ENCODE data around the gene TENM4. TPM values are rescaled to one million over a fixed set of nuclear protein-coding genes. Genes with fewer than 3 reads are reported as not detected.

The TENM4 gene
- total RNA-seq, 1 experiment from 2014 or later, result 0.39 TPM

DNA sequence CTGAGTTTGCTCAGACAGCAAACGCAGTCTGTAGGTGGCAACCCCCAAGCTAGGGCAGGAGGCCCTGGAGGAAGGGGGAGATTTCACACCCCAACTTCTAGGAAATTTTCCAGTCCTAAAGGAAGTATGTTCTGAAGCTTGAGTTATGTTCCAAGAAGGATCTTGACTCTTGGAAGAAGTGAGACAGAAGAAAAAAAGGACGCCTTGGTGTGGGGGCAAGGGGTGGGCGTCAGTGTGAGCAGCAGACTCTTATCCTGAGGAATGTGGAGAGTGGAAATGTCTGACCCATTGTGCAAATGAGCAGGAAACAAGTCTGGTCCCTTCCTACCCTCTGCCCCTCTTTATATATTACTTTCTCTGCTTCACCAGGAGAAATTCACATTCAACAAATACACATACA, 497.7 kb downstream of the TENM4 start:
- Histone ChIP-seq H3K4me3 (ENCODE audit: low read depth in 2 of 2, low read length in 2 of 2) (no peak overlapping the region), H3K9me3 (ENCODE audit: control insufficient read depth, insufficient read depth, low read depth, low read length) (no peaks in the 10 kb centered on the region), H3K27me3 (ENCODE audit: control insufficient read depth, insufficient read depth, low read length) (peaks cover 15% of the 10 kb centered on the region), H3K4me1 (ENCODE audit: control insufficient read depth, insufficient read depth, low read length) (no peaks in the 10 kb centered on the region), H3K27ac (ENCODE audit: low read length) (no peak overlapping the region), H3K36me3 (ENCODE audit: control insufficient read depth, insufficient read depth, low read length) (no peaks in the 10 kb centered on the region)
- ATAC-seq, result no peak
- BruUV-seq (replicated peaks), result no TSS peak
- in situ Hi-C loops (cut with HindIII; ENCODE audit: low pct_unique_long_range_greater_than_20kb, low sequenced_read_pairs), result no loop called here
- CTCF ChIA-PET, result no interaction called here
- intact Hi-C loops (cut with micrococcal nuclease; ENCODE audit: unreplicated experiment), result no loop called here
- TF ChIP-seq SIN3A (IDR thresholded peaks at IDR 0.05; ENCODE audit: borderline replicate concordance, insufficient read depth, low read depth, low read length) (no peak), TCF7L2 (IDR thresholded peaks at IDR 0.05; ENCODE audit: low read depth, low read length) (no peak), POLR2AphosphoS5 (IDR thresholded peaks at IDR 0.05; ENCODE audit: low read depth, low read length) (no peak)
- TF ChIP-seq, protein P1, sequence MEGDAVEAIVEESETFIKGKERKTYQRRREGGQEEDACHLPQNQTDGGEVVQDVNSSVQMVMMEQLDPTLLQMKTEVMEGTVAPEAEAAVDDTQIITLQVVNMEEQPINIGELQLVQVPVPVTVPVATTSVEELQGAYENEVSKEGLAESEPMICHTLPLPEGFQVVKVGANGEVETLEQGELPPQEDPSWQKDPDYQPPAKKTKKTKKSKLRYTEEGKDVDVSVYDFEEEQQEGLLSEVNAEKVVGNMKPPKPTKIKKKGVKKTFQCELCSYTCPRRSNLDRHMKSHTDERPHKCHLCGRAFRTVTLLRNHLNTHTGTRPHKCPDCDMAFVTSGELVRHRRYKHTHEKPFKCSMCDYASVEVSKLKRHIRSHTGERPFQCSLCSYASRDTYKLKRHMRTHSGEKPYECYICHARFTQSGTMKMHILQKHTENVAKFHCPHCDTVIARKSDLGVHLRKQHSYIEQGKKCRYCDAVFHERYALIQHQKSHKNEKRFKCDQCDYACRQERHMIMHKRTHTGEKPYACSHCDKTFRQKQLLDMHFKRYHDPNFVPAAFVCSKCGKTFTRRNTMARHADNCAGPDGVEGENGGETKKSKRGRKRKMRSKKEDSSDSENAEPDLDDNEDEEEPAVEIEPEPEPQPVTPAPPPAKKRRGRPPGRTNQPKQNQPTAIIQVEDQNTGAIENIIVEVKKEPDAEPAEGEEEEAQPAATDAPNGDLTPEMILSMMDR (IDR thresholded peaks at IDR 0.05), result no peak
- TF ChIP-seq, protein P2, sequence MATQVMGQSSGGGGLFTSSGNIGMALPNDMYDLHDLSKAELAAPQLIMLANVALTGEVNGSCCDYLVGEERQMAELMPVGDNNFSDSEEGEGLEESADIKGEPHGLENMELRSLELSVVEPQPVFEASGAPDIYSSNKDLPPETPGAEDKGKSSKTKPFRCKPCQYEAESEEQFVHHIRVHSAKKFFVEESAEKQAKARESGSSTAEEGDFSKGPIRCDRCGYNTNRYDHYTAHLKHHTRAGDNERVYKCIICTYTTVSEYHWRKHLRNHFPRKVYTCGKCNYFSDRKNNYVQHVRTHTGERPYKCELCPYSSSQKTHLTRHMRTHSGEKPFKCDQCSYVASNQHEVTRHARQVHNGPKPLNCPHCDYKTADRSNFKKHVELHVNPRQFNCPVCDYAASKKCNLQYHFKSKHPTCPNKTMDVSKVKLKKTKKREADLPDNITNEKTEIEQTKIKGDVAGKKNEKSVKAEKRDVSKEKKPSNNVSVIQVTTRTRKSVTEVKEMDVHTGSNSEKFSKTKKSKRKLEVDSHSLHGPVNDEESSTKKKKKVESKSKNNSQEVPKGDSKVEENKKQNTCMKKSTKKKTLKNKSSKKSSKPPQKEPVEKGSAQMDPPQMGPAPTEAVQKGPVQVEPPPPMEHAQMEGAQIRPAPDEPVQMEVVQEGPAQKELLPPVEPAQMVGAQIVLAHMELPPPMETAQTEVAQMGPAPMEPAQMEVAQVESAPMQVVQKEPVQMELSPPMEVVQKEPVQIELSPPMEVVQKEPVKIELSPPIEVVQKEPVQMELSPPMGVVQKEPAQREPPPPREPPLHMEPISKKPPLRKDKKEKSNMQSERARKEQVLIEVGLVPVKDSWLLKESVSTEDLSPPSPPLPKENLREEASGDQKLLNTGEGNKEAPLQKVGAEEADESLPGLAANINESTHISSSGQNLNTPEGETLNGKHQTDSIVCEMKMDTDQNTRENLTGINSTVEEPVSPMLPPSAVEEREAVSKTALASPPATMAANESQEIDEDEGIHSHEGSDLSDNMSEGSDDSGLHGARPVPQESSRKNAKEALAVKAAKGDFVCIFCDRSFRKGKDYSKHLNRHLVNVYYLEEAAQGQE (IDR thresholded peaks at IDR 0.05; ENCODE audit: insufficient read depth in 1 of 2, low read depth in 2 of 2, low read length in 1 of 2), result no peak
- POLR2A ChIA-PET, result no interaction called here
- DNase-seq (ENCODE audit: low read depth, low spot score), result no peak

DNA sequence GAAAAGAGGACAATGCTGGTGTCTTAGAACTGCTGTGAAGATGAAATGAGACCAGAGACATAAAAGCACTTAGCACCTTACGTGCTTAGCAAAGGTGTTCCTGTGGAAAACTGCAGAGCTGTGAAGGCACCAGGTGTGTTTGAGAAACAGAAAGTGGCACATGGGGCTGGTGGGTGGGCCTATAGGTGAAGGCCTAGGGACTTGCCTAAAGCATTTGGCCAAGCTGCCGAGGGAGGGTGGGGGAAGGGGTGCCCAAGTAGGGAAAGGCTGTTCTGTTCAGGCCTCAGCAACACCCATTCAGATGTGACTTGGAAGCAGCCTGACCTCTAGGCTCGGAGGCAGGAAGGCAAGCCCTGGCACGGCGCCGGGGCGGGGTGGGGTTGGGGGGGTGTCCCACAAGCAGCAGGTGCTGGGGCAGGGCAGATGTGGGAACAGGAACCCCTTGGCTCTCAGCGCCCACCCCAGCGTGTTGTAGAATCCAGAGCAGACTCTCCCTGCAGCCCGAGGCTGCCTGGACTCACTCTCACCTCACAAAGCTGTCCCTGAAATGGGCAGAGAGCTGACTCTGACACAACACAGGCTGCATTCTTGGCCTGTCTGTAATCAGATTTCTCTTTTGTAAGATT, 499.5 kb downstream of the TENM4 start:
- H3K4me1 ChIP-seq (ENCODE audit: control insufficient read depth, insufficient read depth, low read length), result no peaks in the 10 kb centered on the region
- no peaks in the 10 kb centered on the region for H3K9me3 ChIP-seq (ENCODE audit: control insufficient read depth, insufficient read depth, low read depth, low read length)
- TF ChIP-seq, protein P2 (IDR thresholded peaks at IDR 0.05; ENCODE audit: insufficient read depth in 1 of 2, low read depth in 2 of 2, low read length in 1 of 2), result no peak
- TF ChIP-seq TCF7L2 (IDR thresholded peaks at IDR 0.05; ENCODE audit: low read depth, low read length), result no peak
- TF ChIP-seq SIN3A (IDR thresholded peaks at IDR 0.05; ENCODE audit: borderline replicate concordance, insufficient read depth, low read depth, low read length), result no peak
- TF ChIP-seq, protein P1 (IDR thresholded peaks at IDR 0.05), result no peak
- TF ChIP-seq POLR2AphosphoS5 (IDR thresholded peaks at IDR 0.05; ENCODE audit: low read depth, low read length), result no peak
- intact Hi-C loops (cut with micrococcal nuclease; ENCODE audit: unreplicated experiment) (no loop called here), in situ Hi-C loops (cut with HindIII; ENCODE audit: low pct_unique_long_range_greater_than_20kb, low sequenced_read_pairs) (no loop called here)
- H3K27me3 ChIP-seq (ENCODE audit: control insufficient read depth, insufficient read depth, low read length), result peaks cover 10% of the 10 kb centered on the region
- no TSS peak for BruUV-seq (replicated peaks)
- ChIA-PET POLR2A (no interaction called here), CTCF (interaction anchor here (0.5 kb wide), 1 partner anchor 28 kb away, joined by 3 read pairs; no protein-coding TSS in a partner anchor)
- H3K4me3 ChIP-seq (ENCODE audit: low read depth in 2 of 2, low read length in 2 of 2), result no peak overlapping the region
- no peak for DNase-seq (ENCODE audit: low read depth, low spot score)
- H3K27ac ChIP-seq (ENCODE audit: low read length), result no peak overlapping the region
- no peaks in the 10 kb centered on the region for H3K36me3 ChIP-seq (ENCODE audit: control insufficient read depth, insufficient read depth, low read length)
- ATAC-seq, result no peak
